ENCODE measurements around the gene HAUS3.

DNA sequence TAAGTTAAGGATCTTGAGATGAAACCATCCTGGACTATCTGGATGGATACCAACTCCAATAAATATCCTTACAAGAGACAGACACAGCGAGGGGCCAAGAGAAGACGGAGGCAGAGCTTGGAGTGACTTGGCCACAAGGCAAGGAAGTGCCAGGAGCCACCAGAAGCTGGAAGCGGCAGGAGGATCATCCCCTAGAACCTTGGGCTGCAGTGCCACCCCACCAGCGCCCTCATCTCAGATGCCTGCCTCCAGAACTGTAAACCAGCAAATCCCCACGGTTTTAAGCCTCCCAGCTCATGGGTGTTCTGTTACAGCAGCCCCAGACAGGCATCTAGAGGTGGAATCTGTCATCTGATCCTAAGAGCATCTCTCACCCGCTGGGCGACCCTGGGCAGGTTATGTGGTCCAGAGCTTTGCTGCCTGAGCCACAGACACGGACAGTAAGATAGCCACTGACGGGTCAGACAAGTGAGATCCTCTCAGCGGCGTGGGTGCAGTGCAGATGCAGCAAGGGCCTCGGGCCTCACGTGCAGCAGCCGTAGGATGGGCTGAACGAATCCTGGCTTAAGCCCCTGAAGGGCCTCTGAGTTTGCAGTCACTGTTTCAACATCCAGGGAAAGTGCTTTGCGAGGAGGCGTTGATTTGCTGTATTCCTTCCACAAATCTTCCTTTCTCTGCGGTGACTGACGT, 45.1 kb upstream of the HAUS3 start:
- TF ChIP-seq, protein P1, sequence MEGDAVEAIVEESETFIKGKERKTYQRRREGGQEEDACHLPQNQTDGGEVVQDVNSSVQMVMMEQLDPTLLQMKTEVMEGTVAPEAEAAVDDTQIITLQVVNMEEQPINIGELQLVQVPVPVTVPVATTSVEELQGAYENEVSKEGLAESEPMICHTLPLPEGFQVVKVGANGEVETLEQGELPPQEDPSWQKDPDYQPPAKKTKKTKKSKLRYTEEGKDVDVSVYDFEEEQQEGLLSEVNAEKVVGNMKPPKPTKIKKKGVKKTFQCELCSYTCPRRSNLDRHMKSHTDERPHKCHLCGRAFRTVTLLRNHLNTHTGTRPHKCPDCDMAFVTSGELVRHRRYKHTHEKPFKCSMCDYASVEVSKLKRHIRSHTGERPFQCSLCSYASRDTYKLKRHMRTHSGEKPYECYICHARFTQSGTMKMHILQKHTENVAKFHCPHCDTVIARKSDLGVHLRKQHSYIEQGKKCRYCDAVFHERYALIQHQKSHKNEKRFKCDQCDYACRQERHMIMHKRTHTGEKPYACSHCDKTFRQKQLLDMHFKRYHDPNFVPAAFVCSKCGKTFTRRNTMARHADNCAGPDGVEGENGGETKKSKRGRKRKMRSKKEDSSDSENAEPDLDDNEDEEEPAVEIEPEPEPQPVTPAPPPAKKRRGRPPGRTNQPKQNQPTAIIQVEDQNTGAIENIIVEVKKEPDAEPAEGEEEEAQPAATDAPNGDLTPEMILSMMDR (IDR thresholded peaks at IDR 0.05): no peak
- TF ChIP-seq POLR2A (IDR thresholded peaks at IDR 0.05) (no peak), POLR2AphosphoS5 (IDR thresholded peaks at IDR 0.05) (no peak)
